ENCODE data around the gene EMC10.

DNA sequence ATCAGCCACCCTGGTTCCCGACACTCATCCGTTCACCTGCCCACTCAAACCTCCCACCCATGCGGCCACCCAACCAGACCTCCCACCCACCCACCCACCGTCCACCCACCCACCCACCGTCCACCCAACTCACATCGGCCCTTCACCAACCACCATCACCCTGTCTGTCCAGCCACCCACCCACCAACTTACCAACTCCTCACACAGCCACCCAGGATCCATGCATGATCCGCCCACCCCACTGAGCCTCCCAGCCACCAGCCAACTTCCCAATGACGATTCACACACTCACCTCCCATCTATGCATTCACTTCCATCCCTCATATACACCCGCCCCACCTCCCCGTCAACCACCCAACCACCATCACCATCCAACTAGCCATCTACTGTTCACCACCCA, 30.4 kb downstream of the EMC10 start:
- TF ChIP-seq, protein P1, sequence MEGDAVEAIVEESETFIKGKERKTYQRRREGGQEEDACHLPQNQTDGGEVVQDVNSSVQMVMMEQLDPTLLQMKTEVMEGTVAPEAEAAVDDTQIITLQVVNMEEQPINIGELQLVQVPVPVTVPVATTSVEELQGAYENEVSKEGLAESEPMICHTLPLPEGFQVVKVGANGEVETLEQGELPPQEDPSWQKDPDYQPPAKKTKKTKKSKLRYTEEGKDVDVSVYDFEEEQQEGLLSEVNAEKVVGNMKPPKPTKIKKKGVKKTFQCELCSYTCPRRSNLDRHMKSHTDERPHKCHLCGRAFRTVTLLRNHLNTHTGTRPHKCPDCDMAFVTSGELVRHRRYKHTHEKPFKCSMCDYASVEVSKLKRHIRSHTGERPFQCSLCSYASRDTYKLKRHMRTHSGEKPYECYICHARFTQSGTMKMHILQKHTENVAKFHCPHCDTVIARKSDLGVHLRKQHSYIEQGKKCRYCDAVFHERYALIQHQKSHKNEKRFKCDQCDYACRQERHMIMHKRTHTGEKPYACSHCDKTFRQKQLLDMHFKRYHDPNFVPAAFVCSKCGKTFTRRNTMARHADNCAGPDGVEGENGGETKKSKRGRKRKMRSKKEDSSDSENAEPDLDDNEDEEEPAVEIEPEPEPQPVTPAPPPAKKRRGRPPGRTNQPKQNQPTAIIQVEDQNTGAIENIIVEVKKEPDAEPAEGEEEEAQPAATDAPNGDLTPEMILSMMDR (conservative IDR thresholded peaks at IDR 0.05 in 1 of 2, IDR thresholded peaks at IDR 0.05 in 1 of 2; ENCODE audit: extremely low read depth in 1 of 2, insufficient read depth in 1 of 2, low read depth in 1 of 2, low read length in 2 of 2) = no peak
- no peak for TF ChIP-seq EZH2 (IDR thresholded peaks at IDR 0.05; ENCODE audit: borderline replicate concordance, low read length)
